ENCODE measurements around the gene VIPR2.
"Not testable (repeated sequence)": the region's sequence is repeated elsewhere in the genome, so short reads cannot be mapped to it uniquely, and the experiment has no call there.

Gene VIPR2

GRCh38 chr7:159086301-159086925 is 58.3 kb downstream of the VIPR2 start:
- DNase-seq: no peak

GRCh38 chr7:159084069-159084801 is 60.4 kb downstream of the VIPR2 start:
- no peak for DNase-seq

DNA sequence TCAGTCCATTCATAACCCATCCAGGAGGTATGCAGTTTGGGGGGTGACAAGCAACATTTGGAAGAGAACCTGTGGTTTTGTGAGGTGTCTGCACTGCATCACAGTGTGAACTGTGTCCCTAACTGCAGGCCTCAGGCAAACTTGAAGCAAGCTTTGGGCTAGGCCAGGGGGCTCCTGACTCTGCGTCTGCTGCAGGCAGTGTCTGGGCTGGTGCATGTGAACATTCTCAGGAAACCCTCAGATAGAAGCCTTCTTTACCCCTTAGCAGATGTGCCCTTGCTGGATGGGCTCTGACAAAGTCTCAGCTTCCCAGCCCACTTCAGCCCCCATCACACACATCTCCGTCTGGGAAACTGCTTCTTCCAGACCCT is 61.0 kb downstream of the VIPR2 start:
- DNase-seq: no peak

DNA sequence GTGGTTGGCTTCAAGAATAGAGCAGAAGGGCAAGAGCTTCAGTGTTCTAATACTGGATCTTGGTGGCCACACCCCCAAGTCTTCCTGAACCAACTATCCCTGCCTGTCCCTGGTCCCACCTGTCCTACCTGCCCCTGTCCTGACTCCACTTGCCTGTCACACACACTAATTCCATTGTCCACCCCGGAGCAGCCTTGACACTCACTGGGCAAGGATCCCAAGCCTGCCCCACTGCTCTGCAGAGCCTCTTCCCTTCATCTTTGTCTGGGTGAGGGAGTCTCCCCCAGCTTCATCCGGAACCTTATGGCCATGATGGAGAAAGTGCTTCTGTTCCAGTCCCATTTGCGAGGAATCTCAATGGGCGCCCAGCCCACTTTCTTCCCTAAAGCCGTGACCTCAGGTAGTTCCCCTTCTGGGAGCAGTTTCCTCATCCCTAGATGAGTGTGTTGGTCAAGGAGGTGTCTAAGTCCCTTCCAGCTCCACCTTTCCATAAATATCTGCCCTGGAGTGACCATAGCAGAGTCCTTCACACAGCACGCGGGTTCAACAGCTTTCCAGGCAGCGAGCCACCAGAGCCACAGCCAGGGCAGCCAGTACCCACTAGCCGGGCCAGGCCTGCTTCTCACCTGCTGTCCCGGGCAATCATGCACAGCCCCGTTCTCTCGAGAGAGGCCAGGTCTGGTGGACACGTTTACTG is 61.5 kb downstream of the VIPR2 start:
- DNase-seq: no peak

- not testable (repeated sequence) for DNase-seq
Measured at GRCh38 chr7:159082075-159082474, 62.6 kb downstream of the VIPR2 start.

GRCh38 chr7:159078911-159079270 is 65.8 kb downstream of the VIPR2 start:
- DNase-seq: no peak

DNA sequence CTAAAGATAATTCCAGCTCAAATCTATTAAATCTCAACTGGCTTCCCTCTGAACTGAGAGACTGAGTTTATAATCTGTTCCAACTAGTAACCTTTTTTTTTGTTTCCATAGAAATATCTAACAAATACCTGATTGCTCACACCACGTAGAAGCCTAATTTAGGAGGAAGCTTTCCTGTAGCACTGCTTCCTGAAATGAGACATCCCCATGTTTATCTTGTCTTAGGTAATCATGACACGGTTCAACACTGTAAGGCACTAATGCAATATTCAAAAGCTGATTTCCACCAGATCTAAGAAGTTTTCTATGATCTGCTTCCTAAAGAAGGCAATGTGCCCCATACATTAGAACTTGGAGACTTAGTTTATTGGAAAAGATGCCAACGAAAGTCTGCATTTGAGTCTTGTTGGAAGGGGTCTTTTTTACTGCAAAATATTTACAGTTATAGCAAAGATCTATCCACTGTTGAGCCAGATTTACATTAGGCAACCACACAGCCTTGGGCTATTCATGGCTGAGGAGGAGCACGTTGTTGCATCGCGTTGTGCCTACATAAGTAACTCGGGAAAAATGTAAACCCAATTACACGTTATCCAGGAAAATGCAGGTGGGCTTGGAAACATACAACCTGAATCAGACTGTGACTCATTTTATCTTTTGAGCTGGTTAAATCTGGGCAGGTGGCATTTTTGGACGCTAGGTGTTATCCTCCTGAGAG is 66.3 kb downstream of the VIPR2 start:
- DNase-seq: no peak

- no peak for DNase-seq
Measured at GRCh38 chr7:159076333-159076732, 68.3 kb downstream of the VIPR2 start.

DNA sequence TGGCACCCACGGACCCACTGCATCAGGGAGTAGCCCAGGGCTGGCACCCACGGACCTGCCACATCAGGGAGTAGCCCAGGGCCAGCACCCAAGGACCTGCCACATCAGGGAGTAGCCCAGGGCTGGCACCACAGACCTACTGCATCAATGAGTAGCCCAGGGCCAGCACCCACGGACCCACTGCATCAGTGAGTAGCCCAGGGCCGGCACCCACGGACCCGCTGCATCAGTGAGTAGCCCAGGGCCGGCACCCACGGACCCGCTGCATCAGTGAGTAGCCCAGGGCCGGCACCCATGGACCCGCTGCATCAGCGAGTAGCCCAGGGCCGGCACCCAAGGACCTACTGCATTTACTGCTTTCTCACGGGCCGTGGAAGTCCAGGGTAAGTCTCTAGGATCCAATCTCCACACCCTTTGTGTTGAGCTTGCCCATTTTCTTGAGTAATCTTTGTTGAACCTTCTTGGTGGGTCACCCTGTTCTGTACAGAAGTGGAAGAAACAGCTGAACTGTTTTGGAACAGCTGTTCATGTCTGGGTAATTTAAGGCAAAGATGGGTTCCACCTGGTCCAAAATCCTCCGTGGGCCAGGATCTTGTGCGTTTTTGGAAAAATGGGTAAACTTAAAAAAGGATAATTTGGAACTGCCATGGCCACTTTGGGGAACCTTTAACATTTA is 69.0 kb downstream of the VIPR2 start:
- no peak for DNase-seq

GRCh38 chr7:159071260-159071659 is 73.4 kb downstream of the VIPR2 start:
- no peak for DNase-seq

DNA sequence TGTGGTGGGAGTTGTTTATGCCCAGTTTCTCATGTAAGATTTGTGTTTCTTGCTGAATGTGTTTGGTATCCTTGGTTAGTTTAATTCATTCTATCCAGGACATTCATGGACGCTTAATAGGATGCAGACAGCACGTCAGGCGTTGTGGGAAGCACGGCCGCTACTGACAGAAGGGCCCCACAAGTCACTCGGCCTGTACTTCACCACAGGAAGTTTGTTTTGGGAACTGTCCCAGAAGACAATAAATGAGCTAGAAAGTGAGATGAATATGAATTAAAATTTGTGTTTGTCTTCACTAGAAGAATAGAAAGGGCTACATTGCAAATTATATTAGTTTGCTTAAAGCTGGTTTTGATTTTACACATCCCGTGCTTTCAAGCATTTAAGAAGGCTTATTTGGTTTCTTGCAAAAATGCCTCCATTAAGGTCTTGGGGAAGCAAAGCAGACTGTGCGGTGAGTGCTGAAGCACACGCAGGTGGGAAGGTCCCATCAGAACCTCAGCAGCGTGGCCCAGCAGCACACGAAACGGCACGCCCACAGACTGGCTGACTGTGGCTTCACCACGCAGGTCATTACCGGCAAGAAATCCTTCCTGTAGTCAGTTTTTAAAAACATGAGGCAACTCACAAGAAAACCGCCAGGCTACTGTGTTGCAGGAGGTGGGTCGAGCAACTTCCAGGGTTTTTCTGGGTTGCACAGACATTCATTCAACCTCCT is 74.1 kb downstream of the VIPR2 start:
- DNase-seq: no peak

DNA sequence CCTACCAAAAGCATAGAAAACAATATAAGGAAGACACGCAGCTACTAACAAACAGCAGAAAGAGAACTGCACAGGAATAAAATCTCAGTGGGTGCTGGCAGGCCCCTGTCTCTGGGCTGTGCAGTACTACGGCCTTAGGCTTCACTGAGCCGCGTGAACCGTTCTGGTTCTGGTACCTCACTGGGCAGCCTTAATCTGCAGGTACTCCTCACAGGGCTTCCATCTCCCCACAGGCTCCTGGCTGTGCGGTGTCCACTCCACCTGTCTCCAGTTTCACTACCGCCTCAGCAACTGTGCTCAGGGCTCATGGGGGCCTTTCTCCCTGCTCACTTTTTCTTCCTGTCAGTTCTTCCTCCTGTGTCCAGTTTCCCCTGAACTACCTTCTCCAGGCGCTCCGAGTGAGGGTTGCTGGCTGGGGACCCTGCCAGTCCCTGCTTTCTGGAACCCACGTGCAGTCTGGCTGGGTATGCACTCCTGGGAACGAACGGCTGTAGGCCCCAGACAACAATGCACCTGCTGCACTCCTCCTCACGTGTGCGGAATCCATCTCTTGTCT is 75.7 kb downstream of the VIPR2 start:
- no peak for DNase-seq

DNA sequence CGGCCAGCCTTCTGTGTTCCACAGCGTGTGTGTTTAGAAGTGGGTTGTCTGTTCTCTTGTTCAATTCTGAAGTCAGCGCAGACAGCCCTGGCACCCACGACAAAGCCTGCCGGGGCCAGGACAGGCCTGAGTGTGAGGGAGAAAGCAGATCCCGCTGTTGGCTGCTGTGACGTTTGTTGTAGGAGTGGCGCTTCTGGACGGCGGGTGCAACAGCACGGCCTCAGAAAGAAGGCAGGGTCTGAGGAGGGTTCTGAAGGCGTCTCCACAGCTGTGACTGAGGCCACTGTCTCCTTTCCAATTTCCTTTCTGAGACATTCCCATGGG is 76.2 kb downstream of the VIPR2 start:
- DNase-seq: no peak

DNA sequence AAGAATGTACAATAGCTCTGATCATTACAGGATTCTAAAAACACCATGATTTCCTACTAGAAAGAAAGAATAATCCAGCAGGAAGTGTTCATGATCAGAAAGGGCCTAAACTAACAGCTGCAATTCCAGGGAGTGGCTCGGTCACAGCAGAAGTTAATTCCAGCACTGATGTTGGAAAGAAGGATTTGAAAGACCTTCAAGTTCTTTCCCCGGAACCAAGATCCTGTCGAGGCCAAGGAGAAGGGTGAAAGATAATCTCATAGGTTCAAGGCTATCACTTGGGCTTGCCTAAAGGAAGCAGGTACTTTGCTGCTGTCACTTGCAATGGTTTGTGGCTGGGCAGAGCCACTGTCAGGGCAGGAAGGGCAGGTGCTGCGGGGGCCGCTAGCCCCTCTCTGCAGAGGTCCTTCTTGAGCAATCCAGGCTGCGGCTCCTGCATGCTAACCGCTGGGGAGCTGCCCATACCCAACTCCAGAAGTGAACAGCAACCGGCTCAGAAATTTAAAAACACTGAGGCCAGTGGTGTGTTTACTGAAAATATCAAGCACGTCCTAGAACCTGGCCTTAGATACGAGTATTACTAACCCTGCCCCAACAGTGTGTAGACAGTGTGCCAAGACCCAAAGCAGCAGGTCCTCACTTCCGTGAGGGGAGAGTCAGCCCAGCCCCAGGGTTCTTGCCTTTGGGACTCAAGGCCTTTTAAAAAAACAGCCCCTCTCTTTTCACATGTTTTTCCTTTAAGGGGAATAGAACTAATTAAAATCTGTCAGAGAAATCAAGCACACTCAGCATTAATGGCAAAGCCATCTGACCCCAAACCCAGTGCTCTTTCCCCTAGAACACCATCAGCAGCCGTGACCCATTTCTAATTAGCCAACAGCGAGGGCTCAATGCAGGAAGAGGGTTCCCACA is 76.8 kb downstream of the VIPR2 start:
- no peak for DNase-seq

- DNase-seq: no peak
Measured at GRCh38 chr7:159066816-159067575, 77.7 kb downstream of the VIPR2 start.

DNA sequence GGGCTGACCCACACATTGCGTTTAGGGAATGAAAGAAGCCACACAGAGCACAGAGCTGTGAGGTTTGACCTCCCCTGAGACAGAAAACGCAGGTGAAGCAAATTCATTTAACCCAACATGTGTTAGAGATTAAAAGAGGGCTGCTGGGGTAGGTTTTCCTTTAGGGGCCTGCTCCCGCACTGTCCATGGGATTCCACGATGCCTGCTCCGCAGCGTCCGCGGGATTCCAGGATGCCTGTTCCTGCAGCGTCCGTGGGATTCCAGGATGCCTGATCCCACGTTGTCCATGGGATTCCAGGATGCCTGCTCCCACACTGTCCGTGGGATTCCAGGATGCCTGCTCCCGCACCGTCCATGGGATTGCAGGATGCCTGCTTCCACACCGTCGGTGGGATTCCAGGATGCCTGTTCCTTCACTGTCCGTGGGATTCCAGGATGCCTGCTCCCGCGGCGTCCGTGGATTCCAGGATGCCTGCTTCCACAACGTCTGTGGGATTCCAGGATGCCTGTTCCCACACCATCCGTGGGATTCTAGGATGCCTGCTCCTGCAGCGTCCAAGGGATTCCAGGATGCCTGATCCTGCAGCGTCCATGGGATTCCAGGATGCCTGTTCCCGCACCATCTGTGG is 78.7 kb downstream of the VIPR2 start:
- no peak for DNase-seq

DNA sequence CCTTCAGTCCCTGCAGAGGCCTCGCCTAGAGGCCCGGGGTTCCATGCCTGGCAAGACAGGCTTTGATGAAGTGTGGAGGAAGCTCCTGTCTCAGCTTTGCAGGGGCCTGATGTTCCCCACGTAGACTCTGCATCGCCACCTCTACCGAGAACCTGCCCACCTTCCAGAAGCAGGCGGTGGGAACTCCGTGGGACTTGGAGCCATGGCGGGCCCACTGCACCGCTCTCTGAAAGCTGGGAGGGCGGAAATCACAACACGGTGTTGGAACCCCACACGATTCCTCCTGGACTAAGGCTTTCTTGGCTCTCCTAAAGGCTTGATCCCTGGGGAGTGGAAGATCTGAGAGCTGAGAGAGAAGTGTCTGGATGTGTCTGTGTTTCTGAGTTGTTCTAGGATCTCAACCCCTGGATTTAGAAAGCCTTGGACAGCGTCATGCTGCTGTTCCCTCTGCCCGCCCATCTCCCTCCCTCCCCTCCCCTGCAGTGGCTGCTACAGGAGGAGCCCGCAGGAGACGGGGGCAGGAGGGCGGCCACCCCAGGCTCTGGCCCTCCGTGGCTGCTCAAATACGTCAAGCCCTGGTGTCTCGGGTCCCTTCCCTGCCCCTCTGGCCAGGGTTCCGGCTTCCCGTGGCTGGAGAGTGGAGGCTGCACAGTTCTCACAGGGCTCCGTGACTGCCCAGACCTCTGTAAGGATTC is 79.7 kb downstream of the VIPR2 start:
- DNase-seq: no peak

- DNase-seq: no peak
Measured at GRCh38 chr7:159064121-159064815, 80.4 kb downstream of the VIPR2 start.
